Upper lobe of left lung (tissue), 6 donors: ENCODE results near the gene ACACA. TPM values are rescaled to one million over a fixed set of nuclear protein-coding genes. Genes with fewer than 3 reads are reported as not detected.

Experiments
- ATAC-seq, 2 donors: fragments of 200-7000 bp; cut with Tn5 transposase; one replicate each; pipeline ENCODE4 v1.9.1; 2022; ENCODE audit warnings: mild to moderate bottlenecking in 2 of 2, moderate library complexity in 2 of 2; ENCODE audit not compliant: low FRiP score in 2 of 2
- DNase-seq, 2 donors: peaks; one replicate each; pipeline ENCODE4 v3.0.0-alpha.2; 2019 to 2020
- H3K27ac ChIP-seq, 4 donors: fragments of 200-600 bp; sonication (generic); one replicate each; pipeline ENCODE4 v1.5.1; 2016 to 2019
- H3K27me3 ChIP-seq, 4 donors: fragments of 200-600 bp; sonication (generic); one replicate each; pipeline ENCODE4 v1.5.1; 2017 to 2019
- H3K36me3 ChIP-seq, 4 donors: fragments of 200-600 bp; sonication (generic); one replicate each; pipeline ENCODE4 v1.5.1; 2016 to 2019
- H3K4me1 ChIP-seq, 4 donors: fragments of 200-600 bp; sonication (generic); one replicate each; pipeline ENCODE4 v1.5.1; 2018 to 2019
- H3K4me3 ChIP-seq, 4 donors: fragments of 200-600 bp; sonication (generic); one replicate each; pipeline ENCODE4 v1.5.1; 2017 to 2019; ENCODE audit warnings: mild to moderate bottlenecking in 2 of 4, moderate library complexity in 1 of 4
- H3K9me3 ChIP-seq, 4 donors: fragments of 200-600 bp; sonication (generic); one replicate each; pipeline ENCODE4 v1.5.1; 2018 to 2019
- CTCF ChIP-seq, 6 experiments: fragments of 450-650 bp in 4 of 6; fragments of 200-600 bp in 2 of 6; sonication (generic) in 2 of 6; IDR thresholded peaks; one replicate each; pipeline ENCODE4 v1.5.1; 2016 to 2019; ENCODE audit warnings: antibody characterized with exemption in 6 of 6
- EP300 ChIP-seq, 4 donors: sonication (generic); formaldehyde crosslinking; IDR thresholded peaks; one replicate each; pipeline ENCODE4 v1.5.1; 2017; ENCODE audit warnings: antibody characterized with exemption in 4 of 4, control low read depth in 2 of 4
- POLR2A ChIP-seq, 4 donors: fragments of 450-650 bp; IDR thresholded peaks; one replicate each; pipeline ENCODE4 v1.5.1; 2016 to 2017; ENCODE audit warnings: antibody characterized with exemption in 4 of 4, mild to moderate bottlenecking in 2 of 4
- POLR2AphosphoS5 ChIP-seq, 2 donors: sonication (generic); formaldehyde crosslinking; IDR thresholded peaks; one replicate each; pipeline ENCODE4 v1.5.1; 2017; ENCODE audit warnings: antibody characterized with exemption in 2 of 2
- WGBS, 2 donors: methylation state at CpG; one replicate each; pipeline ENCODE4 v1.1.5; 2017 to 2018; 5-methylcytosine and 5-hydroxymethylcytosine counted together
- total RNA-seq, 6 donors: library from RNA; depleted of rRNA in 4 of 6; stranded (reverse); fragments of >200 nt in 4 of 6; gene quantifications; one replicate each; pipeline versions ENCODE4 v1.1.0 to v1.2.1, GENCODE V29; 2016 to 2021
- donor health status: DM: no; HTN: no; CAD: no; lungs with moderate emphysema.
- donor health status: DM: no; HTN: yes; CAD: no; lungs with severe emphysema.

Gene ACACA
- total RNA-seq, 6 donors from 2014 or later, result 55.7 to 129 (median 91.9) TPM

GRCh38 chr17:37064206-37064605 is 342.4 kb downstream of the ACACA start:
- DNase-seq, result peak in 1 of 2 donors; percentile 43
- Histone ChIP-seq H3K36me3 (no peaks in the 10 kb centered on the region), H3K4me3 (no peak overlapping the region), H3K27ac (no peak overlapping the region), H3K27me3 (no peaks in the 10 kb centered on the region), H3K9me3 (no peaks in the 10 kb centered on the region), H3K4me1 (peaks cover 0 to 5% (median 0%) of the 10 kb centered on the region in 4 donors)
- TF ChIP-seq CTCF (IDR thresholded peaks at IDR 0.05) (no peak), POLR2AphosphoS5 (IDR thresholded peaks at IDR 0.05) (no peak), POLR2A (IDR thresholded peaks at IDR 0.05) (no peak), EP300 (IDR thresholded peaks at IDR 0.05) (no peak)
- WGBS, 2 donors, result 60 to 64% methylated on average over 11 of the region's 11 CpGs
- ATAC-seq, result no peak

GRCh38 chr17:37062021-37062420 is 344.6 kb downstream of the ACACA start:
- Histone ChIP-seq H3K27me3 (no peaks in the 10 kb centered on the region), H3K27ac (no peak overlapping the region), H3K4me1 (no peaks in the 10 kb centered on the region), H3K36me3 (peaks cover 0 to 7% (median under 1%) of the 10 kb centered on the region in 4 donors), H3K4me3 (no peak overlapping the region), H3K9me3 (no peaks in the 10 kb centered on the region)
- DNase-seq (no peak), ATAC-seq (no peak)
- TF ChIP-seq POLR2A (IDR thresholded peaks at IDR 0.05), result no peak
- no peak for TF ChIP-seq EP300 (IDR thresholded peaks at IDR 0.05)
- TF ChIP-seq POLR2AphosphoS5 (IDR thresholded peaks at IDR 0.05), result no peak
- no peak for TF ChIP-seq CTCF (IDR thresholded peaks at IDR 0.05)
- WGBS, 2 donors, result 66 to 76% methylated on average over 9 of the region's 9 CpGs

- DNase-seq (no peak), ATAC-seq (no peak)
- TF ChIP-seq POLR2A (IDR thresholded peaks at IDR 0.05) (no peak), POLR2AphosphoS5 (IDR thresholded peaks at IDR 0.05) (no peak), CTCF (IDR thresholded peaks at IDR 0.05) (no peak), EP300 (IDR thresholded peaks at IDR 0.05) (no peak)
- no peak overlapping the region for H3K4me3 ChIP-seq
- no peak overlapping the region for H3K27ac ChIP-seq
- H3K36me3 ChIP-seq, result peaks cover 0 to 16% (median 8%) of the 10 kb centered on the region in 4 donors
- no peaks in the 10 kb centered on the region for H3K4me1 ChIP-seq
- H3K27me3 ChIP-seq, result no peaks in the 10 kb centered on the region
- H3K9me3 ChIP-seq, result no peaks in the 10 kb centered on the region
- 58 to 59% methylated on average over 7 of the region's 7 CpGs for WGBS, 2 donors
These were observed 345.7 kb downstream of the ACACA start for GRCh38 chr17:37060928-37061327.

DNA sequence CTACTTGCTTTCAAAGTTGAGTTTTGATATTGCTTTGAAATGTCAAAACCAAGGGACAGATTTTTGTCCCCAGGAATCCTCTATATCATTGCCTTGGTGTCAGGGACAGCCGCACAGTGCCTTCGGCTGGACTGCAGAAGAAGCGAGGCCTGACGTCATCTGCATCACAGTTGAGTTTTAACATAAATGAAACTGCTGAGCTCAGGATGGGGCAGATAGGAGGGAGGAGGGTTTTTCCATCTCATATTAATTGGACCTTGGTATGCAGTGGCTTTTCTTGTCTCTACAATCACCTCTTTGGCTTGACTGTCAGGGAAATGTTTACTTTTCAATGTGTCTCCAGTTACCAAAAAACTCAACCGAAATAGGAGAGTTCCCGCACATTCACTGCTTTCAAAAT is 346.5 kb downstream of the ACACA start:
- no peak for TF ChIP-seq POLR2AphosphoS5 (IDR thresholded peaks at IDR 0.05)
- no peak for TF ChIP-seq POLR2A (IDR thresholded peaks at IDR 0.05)
- TF ChIP-seq EP300 (IDR thresholded peaks at IDR 0.05), result no peak
- no peak for TF ChIP-seq CTCF (IDR thresholded peaks at IDR 0.05)
- no peak for DNase-seq
- Histone ChIP-seq H3K9me3 (no peaks in the 10 kb centered on the region), H3K36me3 (peaks cover 0 to 18% (median 8%) of the 10 kb centered on the region in 4 donors), H3K4me3 (no peak overlapping the region), H3K27ac (no peak overlapping the region), H3K27me3 (no peaks in the 10 kb centered on the region), H3K4me1 (no peaks in the 10 kb centered on the region)
- WGBS, 2 donors, result 58 to 73% methylated on average over 6 of the region's 6 CpGs
- ATAC-seq, result no peak

DNA sequence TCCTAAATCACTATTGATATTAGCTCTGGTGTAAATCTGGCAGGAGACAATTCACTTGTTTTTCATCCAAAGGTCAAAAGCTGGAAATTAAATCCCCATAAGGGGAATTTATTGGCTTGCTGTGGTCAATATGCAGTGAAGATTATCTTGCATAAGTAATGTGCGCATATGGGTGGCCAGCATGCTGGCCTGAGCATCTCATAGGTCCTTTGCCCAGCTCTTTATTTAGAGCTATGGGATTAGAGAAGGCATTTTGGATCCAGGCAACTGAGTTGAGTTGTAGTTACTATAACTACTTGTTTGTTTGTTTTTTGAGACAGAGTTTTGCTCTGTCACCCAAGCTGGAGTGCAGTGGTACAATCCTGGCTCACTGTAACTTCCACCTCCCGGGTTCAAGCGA is 347.1 kb downstream of the ACACA start:
- WGBS, 2 donors, result 92 to 95% methylated on average over 3 of the region's 3 CpGs
- H3K36me3 ChIP-seq, result peaks cover 0 to 19% (median 10%) of the 10 kb centered on the region in 4 donors
- no peak overlapping the region for H3K27ac ChIP-seq
- H3K9me3 ChIP-seq, result no peaks in the 10 kb centered on the region
- H3K27me3 ChIP-seq, result no peaks in the 10 kb centered on the region
- ATAC-seq (no peak), DNase-seq (no peak)
- no peak overlapping the region for H3K4me3 ChIP-seq
- TF ChIP-seq EP300 (IDR thresholded peaks at IDR 0.05), result no peak
- TF ChIP-seq POLR2A (IDR thresholded peaks at IDR 0.05), result no peak
- no peak for TF ChIP-seq POLR2AphosphoS5 (IDR thresholded peaks at IDR 0.05)
- no peak for TF ChIP-seq CTCF (IDR thresholded peaks at IDR 0.05)
- H3K4me1 ChIP-seq, result no peaks in the 10 kb centered on the region
